ENCODE data around the gene NTM.

NTM gene

GRCh38 chr11:131938351-131938751, 567.9 kb downstream of the NTM start:
- no peak for DNase-seq

- DNase-seq, result peak; percentile 35
Measured at GRCh38 chr11:131940126-131940525, 569.7 kb downstream of the NTM start.

GRCh38 chr11:131942878-131943277, 572.5 kb downstream of the NTM start:
- no peak for DNase-seq

- DNase-seq, result no peak
Measured at GRCh38 chr11:131943295-131943694, 572.9 kb downstream of the NTM start.

- no peak for DNase-seq
Measured at GRCh38 chr11:131944736-131945135, 574.3 kb downstream of the NTM start.

- no peak for DNase-seq
Measured at GRCh38 chr11:131945706-131946105, 575.3 kb downstream of the NTM start.

GRCh38 chr11:131947511-131947910, 577.1 kb downstream of the NTM start:
- DNase-seq, result no peak

GRCh38 chr11:131951121-131951520, 580.7 kb downstream of the NTM start:
- no peak for DNase-seq

GRCh38 chr11:131954146-131954545, 583.7 kb downstream of the NTM start:
- no peak for DNase-seq

- no peak for DNase-seq
Measured at GRCh38 chr11:131955904-131956303, 585.5 kb downstream of the NTM start.

GRCh38 chr11:131957201-131957600, 586.8 kb downstream of the NTM start:
- no peak for DNase-seq

- DNase-seq, result no peak
Measured at GRCh38 chr11:131957875-131958274, 587.5 kb downstream of the NTM start.

- no peak for DNase-seq
Measured at GRCh38 chr11:131962818-131963217, 592.4 kb downstream of the NTM start.

GRCh38 chr11:131964698-131965483, 594.5 kb downstream of the NTM start:
- DNase-seq, result no peak

GRCh38 chr11:131965504-131965903, 595.1 kb downstream of the NTM start:
- DNase-seq, result no peak

GRCh38 chr11:131966667-131967066, 596.3 kb downstream of the NTM start:
- DNase-seq, result no peak

- DNase-seq, result no peak
Measured at GRCh38 chr11:131969261-131969660, 598.8 kb downstream of the NTM start.

- no peak for DNase-seq
Measured at GRCh38 chr11:131973061-131973460, 602.6 kb downstream of the NTM start.

GRCh38 chr11:131975619-131976018, 605.2 kb downstream of the NTM start:
- DNase-seq, result no peak

- no peak for DNase-seq
Measured at GRCh38 chr11:131976021-131976420, 605.6 kb downstream of the NTM start.

- DNase-seq, result no peak
Measured at GRCh38 chr11:131977231-131977630, 606.8 kb downstream of the NTM start.

- DNase-seq, result no peak
Measured at GRCh38 chr11:131977854-131978253, 607.4 kb downstream of the NTM start.

- DNase-seq, result no peak
Measured at GRCh38 chr11:131978351-131978750, 607.9 kb downstream of the NTM start.

GRCh38 chr11:131979364-131979763, 608.9 kb downstream of the NTM start:
- no peak for DNase-seq

GRCh38 chr11:131980199-131980598, 609.8 kb downstream of the NTM start:
- DNase-seq, result no peak

Data from OCI-M1 (cell line).